K562 (cell line): ENCODE measurements around the gene GIPR. TPM values are rescaled to one million over a fixed set of nuclear protein-coding genes. Genes with fewer than 3 reads are reported as not detected.

ENCODE experiments used
- DDX20 ChIP-seq: fragments of 450-650 bp; IDR thresholded peaks from 2 replicates; pipeline ENCODE4 v1.6.1; 2016; ENCODE audit warnings: missing genetic modification characterization, low read depth, mild to moderate bottlenecking, missing compliant biosample characterization, moderate library complexity
- E2F3 ChIP-seq: fragments of 250-450 bp; sonication (Bioruptor Pico); IDR thresholded peaks from 2 replicates; pipeline ENCODE4 v1.4.0; 2020; ENCODE audit warnings: mild to moderate bottlenecking
- EP300 ChIP-seq: IDR thresholded peaks from 2 replicates; pipeline ENCODE4 v1.6.1; 2012; ENCODE audit warnings: low read length, improper control_type of control experiment
- MAZ ChIP-seq, 2 experiments: fragments of 450-650 bp in 1 of 2; sonication (generic) in 1 of 2; formaldehyde crosslinking; IDR thresholded peaks in 1 of 2; conservative IDR thresholded peaks in 1 of 2; 2 replicates each; pipeline versions ENCODE4 v1.4.0 to v1.5.0; 2020; ENCODE audit warnings: mild to moderate bottlenecking in 1 of 2, missing genetic modification reagents in 1 of 2
- NFIC ChIP-seq: fragments of 450-650 bp; IDR thresholded peaks from 2 replicates; pipeline ENCODE4 v1.6.1; 2017; ENCODE audit warnings: mild to moderate bottlenecking, inconsistent platforms
- NR1H2 ChIP-seq: sonication (generic); formaldehyde crosslinking; IDR thresholded peaks from 2 replicates; pipeline ENCODE4 v1.4.0; 2020; ENCODE audit warnings: mild to moderate bottlenecking, missing genetic modification reagents
- ZFP1 ChIP-seq: fragments of 450-650 bp; formaldehyde crosslinking; IDR thresholded peaks from 2 replicates; pipeline ENCODE4 v1.4.0; 2020; ENCODE audit warnings: mild to moderate bottlenecking, mixed read lengths
- polyA plus RNA-seq, 8 experiments: library from polyadenylated mRNA; depleted of rRNA in 4 of 8; stranded (reverse) in 5 of 8; unstranded in 3 of 8; fragments of >200 nt; fragmentation: Nextera tagmentation in 2 of 8; fragmentation: Illumina TruSeq in 1 of 8; extraction: Ambion mirVana in 2 of 8; extraction: Trizol in 1 of 8; gene quantifications; 2 replicates each; pipeline versions ENCODE4 v1.2.1 to v1.2.3, GENCODE V29; 2011 to 2014; ENCODE audit warnings: inconsistent platforms in 1 of 8, missing spikeins in 1 of 8
- total RNA-seq, 7 experiments: library from RNA; depleted of rRNA in 6 of 7; stranded (reverse); fragments of >200 nt in 6 of 7; fragmentation: Illumina TruSeq in 2 of 7; extraction: Trizol in 2 of 7; gene quantifications; 2 replicates each; pipeline versions ENCODE4 v1.2.1 to v1.2.3, GENCODE V29; 2011 to 2021; ENCODE audit warnings: low replicate concordance in 1 of 7
- TF ChIP-seq, protein P1 (sequence below): fragments of 450-650 bp; IDR thresholded peaks from 2 replicates; pipeline ENCODE4 v1.6.1; 2016; ENCODE audit warnings: antibody characterized with exemption
- TF ChIP-seq, protein P2 (sequence below), 2 experiments: fragments of 450-650 bp; IDR thresholded peaks; 2 replicates each; pipeline ENCODE4 v1.6.1; 2016; ENCODE audit warnings: mild to moderate bottlenecking in 2 of 2, borderline replicate concordance in 1 of 2, low read depth in 1 of 2, moderate library complexity in 1 of 2
- TF ChIP-seq, protein P3 (sequence below): sonication (generic); formaldehyde crosslinking; IDR thresholded peaks from 2 replicates; pipeline ENCODE4 v1.8.0; 2023; ENCODE audit warnings: mild to moderate bottlenecking, missing genetic modification reagents

GIPR gene
- total and polyA plus RNA-seq, 9 of the 15 experiments (the other 6 are each of a cell fraction or from before 2014, with no cell fraction given): 2.2 to 26.8 (median 12.7) TPM

DNA sequence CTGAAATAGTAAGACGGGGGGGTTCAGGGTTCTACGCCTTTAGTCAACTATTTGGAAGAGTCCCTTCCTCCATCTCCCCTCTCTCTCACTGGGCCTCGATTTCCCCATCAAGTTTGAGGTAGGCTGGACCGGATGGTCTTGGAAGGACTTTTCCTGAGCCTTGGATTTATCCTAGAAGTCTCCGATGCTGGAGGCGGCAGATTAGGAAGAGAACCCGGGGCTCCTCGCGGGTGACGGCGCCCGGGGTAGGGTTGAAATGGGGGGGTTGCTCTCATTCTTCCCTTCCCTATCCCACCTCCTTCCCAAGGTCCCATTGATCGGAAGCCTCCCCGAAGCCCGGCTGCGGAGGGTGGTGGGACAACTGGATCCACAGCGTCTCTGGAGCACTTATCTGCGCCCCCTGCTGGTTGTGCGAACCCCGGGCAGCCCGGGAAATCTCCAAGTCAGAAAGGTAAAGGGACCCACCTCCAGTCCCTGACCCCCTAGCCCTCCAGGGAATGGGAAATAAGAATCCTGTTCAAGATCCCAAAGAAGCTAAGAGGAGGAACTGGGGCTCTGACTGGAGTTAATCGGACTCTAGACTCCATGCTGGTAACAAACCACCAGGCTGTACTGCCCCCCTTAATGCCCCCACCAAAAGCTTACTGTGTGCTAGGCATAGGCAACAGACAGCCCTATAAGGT is 25.2 kb downstream of the GIPR start (continued):
- TF ChIP-seq, protein P1, sequence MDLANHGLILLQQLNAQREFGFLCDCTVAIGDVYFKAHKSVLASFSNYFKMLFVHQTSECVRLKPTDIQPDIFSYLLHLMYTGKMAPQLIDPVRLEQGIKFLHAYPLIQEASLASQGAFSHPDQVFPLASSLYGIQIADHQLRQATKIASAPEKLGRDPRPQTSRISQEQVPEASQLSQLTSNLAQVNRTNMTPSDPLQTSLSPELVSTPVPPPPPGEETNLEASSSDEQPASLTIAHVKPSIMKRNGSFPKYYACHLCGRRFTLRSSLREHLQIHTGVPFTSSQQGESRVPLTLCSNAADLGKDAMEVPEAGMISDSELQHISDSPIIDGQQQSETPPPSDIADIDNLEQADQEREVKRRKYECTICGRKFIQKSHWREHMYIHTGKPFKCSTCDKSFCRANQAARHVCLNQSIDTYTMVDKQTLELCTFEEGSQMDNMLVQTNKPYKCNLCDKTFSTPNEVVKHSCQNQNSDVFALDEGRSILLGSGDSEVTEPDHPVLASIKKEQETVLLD: no peak
- TF ChIP-seq MAZ (CRISPR knock-in tag; conservative IDR thresholded peaks at IDR 0.05 in 1 of 2, IDR thresholded peaks at IDR 0.05 in 1 of 2) (peak; percentile 48 to 68; a peak in 2 of 4 replicates), ZFP1 (no peak), NR1H2 (CRISPR knock-in tag) (no peak), E2F3 (CRISPR knock-in tag) (no peak), DDX20 (tag) (no peak), EP300 (no peak), NFIC (no peak)
- TF ChIP-seq, protein P2, sequence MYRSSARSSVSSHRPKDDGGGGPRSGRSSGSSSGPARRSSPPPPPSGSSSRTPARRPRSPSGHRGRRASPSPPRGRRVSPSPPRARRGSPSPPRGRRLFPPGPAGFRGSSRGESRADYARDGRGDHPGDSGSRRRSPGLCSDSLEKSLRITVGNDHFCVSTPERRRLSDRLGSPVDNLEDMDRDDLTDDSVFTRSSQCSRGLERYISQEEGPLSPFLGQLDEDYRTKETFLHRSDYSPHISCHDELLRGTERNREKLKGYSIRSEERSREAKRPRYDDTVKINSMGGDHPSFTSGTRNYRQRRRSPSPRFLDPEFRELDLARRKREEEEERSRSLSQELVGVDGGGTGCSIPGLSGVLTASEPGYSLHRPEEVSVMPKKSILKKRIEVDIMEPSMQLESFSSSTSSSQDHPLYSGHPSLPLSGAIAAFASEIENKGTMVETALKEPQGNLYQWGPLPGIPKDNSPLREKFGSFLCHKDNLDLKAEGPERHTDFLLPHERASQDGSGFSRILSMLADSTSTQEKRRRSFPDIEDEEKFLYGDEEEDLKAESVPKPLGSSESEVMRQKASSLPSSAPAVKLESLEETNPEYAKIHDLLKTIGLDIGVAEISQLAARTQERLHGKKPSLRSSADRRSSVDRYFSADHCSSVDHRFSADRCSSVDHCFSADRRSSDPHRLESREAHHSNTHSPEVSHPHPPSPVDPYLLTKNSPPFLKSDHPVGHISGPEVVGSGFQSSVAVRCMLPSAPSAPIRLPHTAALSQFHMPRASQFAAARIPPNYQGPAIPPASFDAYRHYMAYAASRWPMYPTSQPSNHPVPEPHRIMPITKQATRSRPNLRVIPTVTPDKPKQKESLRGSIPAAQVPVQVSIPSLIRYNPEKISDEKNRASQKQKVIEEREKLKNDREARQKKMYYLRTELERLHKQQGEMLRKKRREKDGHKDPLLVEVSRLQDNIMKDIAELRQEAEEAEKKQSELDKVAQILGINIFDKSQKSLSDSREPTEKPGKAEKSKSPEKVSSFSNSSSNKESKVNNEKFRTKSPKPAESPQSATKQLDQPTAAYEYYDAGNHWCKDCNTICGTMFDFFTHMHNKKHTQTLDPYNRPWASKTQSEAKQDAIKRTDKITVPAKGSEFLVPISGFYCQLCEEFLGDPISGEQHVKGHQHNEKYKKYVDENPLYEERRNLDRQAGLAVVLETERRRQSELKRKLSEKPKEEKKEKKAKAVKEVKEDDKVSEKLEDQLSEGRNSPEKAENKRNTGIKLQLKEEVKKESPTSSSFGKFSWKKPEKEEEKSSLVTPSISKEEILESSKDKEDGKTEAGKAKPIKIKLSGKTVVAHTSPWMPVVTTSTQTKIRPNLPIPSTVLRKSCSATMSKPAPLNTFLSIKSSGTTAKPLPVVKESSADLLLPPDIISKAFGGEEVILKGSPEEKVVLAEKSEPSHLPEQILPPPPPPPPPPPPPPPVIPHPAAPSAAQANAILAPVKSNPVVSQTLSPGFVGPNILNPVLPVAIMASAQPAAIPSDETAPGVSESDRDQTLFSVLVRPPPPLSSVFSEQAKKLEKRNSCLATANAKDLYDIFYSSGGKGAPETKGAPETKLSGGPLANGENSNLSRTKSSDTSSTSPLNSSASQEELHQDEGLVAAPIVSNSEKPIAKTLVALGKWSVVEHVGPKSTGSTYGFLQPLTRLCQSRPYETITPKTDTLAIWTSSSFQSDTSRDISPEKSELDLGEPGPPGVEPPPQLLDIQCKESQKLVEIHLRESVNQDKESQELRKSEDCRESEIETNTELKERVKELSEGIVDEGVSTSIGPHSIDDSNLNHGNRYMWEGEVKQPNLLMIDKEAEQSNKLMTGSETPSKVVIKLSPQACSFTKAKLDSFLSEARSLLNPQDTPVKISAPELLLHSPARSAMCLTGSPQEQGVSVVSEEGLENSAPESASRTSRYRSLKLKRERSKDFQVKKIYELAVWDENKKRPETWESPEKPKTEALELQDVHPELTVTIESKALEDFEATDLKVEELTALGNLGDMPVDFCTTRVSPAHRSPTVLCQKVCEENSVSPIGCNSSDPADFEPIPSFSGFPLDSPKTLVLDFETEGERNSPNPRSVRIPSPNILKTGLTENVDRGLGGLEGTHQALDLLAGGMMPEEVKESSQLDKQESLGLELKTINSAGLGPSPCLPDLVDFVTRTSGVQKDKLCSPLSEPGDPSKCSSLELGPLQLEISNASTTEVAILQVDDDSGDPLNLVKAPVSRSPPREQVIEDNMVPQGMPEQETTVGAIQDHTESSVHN (IDR thresholded peaks at IDR 0.05; ENCODE audit: borderline replicate concordance in 1 of 2, low read depth in 1 of 2): no peak
- TF ChIP-seq, protein P3, sequence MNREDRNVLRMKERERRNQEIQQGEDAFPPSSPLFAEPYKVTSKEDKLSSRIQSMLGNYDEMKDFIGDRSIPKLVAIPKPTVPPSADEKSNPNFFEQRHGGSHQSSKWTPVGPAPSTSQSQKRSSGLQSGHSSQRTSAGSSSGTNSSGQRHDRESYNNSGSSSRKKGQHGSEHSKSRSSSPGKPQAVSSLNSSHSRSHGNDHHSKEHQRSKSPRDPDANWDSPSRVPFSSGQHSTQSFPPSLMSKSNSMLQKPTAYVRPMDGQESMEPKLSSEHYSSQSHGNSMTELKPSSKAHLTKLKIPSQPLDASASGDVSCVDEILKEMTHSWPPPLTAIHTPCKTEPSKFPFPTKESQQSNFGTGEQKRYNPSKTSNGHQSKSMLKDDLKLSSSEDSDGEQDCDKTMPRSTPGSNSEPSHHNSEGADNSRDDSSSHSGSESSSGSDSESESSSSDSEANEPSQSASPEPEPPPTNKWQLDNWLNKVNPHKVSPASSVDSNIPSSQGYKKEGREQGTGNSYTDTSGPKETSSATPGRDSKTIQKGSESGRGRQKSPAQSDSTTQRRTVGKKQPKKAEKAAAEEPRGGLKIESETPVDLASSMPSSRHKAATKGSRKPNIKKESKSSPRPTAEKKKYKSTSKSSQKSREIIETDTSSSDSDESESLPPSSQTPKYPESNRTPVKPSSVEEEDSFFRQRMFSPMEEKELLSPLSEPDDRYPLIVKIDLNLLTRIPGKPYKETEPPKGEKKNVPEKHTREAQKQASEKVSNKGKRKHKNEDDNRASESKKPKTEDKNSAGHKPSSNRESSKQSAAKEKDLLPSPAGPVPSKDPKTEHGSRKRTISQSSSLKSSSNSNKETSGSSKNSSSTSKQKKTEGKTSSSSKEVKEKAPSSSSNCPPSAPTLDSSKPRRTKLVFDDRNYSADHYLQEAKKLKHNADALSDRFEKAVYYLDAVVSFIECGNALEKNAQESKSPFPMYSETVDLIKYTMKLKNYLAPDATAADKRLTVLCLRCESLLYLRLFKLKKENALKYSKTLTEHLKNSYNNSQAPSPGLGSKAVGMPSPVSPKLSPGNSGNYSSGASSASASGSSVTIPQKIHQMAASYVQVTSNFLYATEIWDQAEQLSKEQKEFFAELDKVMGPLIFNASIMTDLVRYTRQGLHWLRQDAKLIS (CRISPR knock-in tag): no peak
